GM12892 (cell line): ENCODE measurements around the gene ZNF384.
"Not testable (repeated sequence)": the region's sequence is repeated elsewhere in the genome, so short reads cannot be mapped to it uniquely, and the experiment has no call there.

Source experiments
- POLR2AphosphoS5 ChIP-seq: IDR thresholded peaks from 2 replicates; pipeline ENCODE4 v1.6.1; 2011; ENCODE audit warnings: low read depth, low read length, control low read depth
- TAF1 ChIP-seq: IDR thresholded peaks from 2 replicates; pipeline ENCODE4 v1.6.1; 2011; ENCODE audit warnings: low read depth, mild to moderate bottlenecking, control low read depth, low read length, borderline replicate concordance

GRCh38 chr12:6708351-6708750 lies 19.2 kb upstream of the ZNF384 start:
- TF ChIP-seq POLR2AphosphoS5, TAF1: not testable (repeated sequence)
